Measurements from ENCODE around the gene ATP8B4. TPM values are rescaled to one million over a fixed set of nuclear protein-coding genes. Genes with fewer than 3 reads are reported as not detected.

ATP8B4 gene
- total RNA-seq, 1 experiment from 2014 or later: 0.20 TPM

DNA sequence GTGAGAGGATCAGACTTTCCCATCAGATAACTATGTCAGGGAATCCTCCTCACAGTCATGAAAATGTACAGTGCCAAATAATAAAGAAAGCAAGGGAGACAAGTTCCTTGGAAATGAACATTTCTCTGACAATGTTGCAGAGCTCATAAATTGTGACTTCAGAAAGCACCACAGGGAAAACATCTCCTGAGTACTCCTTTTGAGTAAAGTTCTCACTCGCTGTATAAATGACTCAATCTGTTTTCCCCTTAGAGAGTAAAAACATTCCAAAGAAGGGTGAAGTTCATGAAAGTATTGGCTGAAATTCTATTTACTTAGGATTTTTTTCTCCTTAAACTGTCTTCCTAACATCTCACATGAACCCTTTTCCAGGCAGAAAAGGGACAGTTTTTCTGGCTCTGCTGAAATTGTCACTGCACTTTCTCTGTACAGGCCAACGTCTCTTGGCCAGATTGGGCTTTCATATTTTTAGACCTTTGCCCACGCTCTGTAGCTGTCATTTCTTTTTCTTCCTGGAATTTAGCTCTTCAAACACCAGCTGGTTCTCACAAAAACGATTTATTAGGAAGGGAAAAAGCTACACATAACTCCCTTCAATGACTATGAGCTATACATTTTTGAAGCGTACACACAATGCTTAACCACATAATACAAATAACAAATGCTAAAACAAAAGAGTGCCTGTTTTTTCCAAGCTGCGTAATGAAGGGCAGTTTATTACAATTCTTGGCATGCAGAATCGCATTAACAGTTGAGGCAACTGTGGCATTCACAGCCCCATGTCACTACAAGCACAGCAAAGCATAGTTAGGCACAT lies 216.1 kb downstream of the ATP8B4 start:
- no peak overlapping the region for H3K4me2 ChIP-seq
- H3K79me2 ChIP-seq (ENCODE audit: low read depth): no peaks in the 10 kb centered on the region
- no peaks in the 10 kb centered on the region for H3F3A ChIP-seq (ENCODE audit: insufficient read depth, low read depth)
- intact Hi-C loops (cut with micrococcal nuclease; ENCODE audit: unreplicated experiment): no loop called here
- POLR2A ChIA-PET (ENCODE audit: unreplicated experiment): no interaction called here
- CTCF ChIA-PET: no interaction called here
- no peak overlapping the region for H2AFZ ChIP-seq
- H3K9me2 ChIP-seq (ENCODE audit: insufficient read depth): no peaks in the 10 kb centered on the region
- TF ChIP-seq EZH2 (IDR thresholded peaks at IDR 0.05; ENCODE audit: low read depth): no peak
- TF ChIP-seq, protein P1, sequence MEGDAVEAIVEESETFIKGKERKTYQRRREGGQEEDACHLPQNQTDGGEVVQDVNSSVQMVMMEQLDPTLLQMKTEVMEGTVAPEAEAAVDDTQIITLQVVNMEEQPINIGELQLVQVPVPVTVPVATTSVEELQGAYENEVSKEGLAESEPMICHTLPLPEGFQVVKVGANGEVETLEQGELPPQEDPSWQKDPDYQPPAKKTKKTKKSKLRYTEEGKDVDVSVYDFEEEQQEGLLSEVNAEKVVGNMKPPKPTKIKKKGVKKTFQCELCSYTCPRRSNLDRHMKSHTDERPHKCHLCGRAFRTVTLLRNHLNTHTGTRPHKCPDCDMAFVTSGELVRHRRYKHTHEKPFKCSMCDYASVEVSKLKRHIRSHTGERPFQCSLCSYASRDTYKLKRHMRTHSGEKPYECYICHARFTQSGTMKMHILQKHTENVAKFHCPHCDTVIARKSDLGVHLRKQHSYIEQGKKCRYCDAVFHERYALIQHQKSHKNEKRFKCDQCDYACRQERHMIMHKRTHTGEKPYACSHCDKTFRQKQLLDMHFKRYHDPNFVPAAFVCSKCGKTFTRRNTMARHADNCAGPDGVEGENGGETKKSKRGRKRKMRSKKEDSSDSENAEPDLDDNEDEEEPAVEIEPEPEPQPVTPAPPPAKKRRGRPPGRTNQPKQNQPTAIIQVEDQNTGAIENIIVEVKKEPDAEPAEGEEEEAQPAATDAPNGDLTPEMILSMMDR (conservative IDR thresholded peaks at IDR 0.05): no peak
- DNase-seq: no peak
- no peak overlapping the region for H3K4me3 ChIP-seq
- H3K27ac ChIP-seq: no peak overlapping the region
- no TSS peak for BruUV-seq (replicated peaks)
- H3K36me3 ChIP-seq (ENCODE audit: low read depth): no peaks in the 10 kb centered on the region
- H4K20me1 ChIP-seq (ENCODE audit: insufficient read depth): no peaks in the 10 kb centered on the region
- H3K9me3 ChIP-seq (ENCODE audit: insufficient read depth, low read depth): no peaks in the 10 kb centered on the region
- H3K4me1 ChIP-seq (replicated peaks; ENCODE audit: insufficient read depth): no peaks in the 10 kb centered on the region
- H3K27me3 ChIP-seq (ENCODE audit: insufficient read depth, low read depth): no peaks in the 10 kb centered on the region

DNA sequence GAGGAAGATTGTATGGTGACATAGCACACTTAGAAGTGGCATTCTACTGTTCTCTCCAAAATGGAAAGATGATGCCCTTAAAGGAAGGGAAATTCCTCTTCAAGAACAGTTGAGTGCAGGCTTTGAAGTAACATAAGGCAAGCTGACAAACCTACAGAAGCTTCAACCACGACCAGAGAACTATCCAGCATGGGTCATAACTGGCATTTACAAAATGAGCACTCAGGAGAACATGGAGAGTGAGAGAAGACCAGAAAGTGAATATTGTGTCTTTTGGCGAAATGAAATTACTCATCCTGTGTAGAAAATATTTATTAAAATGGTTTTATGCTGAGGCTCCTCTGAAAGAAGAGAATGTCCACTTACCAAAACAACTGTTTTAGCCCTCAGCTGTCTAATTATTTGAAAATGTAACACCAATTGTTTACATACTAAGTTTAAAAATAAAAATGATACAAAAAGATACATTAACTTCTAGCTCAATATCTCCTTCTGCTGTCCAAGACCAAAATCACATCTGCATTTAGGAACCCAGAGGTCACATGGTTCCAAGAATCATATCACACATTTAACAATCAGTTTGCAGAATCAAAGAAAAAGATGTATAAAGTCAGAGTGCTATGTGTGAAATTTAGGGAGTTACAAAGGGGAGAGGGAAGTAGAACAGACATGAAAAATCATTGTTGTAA lies 216.9 kb downstream of the ATP8B4 start:
- H3K4me2 ChIP-seq: no peak overlapping the region

DNA sequence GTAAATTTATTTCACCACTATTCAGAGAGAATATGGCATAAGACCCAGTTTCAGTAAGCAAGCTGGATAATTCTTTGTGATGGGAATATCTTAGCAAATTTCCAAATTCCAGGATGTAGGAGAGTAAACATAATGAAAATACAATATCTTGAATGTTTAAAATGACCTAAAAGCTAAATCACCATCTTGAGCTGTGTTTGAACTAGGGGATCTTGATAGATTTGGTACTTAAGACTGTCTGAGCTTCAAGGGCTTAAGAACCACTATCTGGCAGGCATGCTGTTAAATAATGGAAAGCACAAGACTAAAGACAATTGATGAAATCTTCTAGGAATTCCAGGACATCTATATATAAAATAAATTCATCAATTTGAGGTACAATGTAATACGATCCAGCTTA lies 217.7 kb downstream of the ATP8B4 start:
- Histone ChIP-seq H3K9me3 (ENCODE audit: insufficient read depth, low read depth) (no peaks in the 10 kb centered on the region), H3K4me3 (no peak overlapping the region), H4K20me1 (ENCODE audit: insufficient read depth) (no peaks in the 10 kb centered on the region), H2AFZ (no peak overlapping the region), H3K27me3 (ENCODE audit: insufficient read depth, low read depth) (no peaks in the 10 kb centered on the region), H3K4me2 (no peak overlapping the region), H3K9me2 (ENCODE audit: insufficient read depth) (no peaks in the 10 kb centered on the region), H3F3A (ENCODE audit: insufficient read depth, low read depth) (no peaks in the 10 kb centered on the region), H3K27ac (no peak overlapping the region), H3K79me2 (ENCODE audit: low read depth) (no peaks in the 10 kb centered on the region), H3K36me3 (ENCODE audit: low read depth) (no peaks in the 10 kb centered on the region), H3K4me1 (replicated peaks; ENCODE audit: insufficient read depth) (no peaks in the 10 kb centered on the region)
- TF ChIP-seq, protein P1 (conservative IDR thresholded peaks at IDR 0.05): no peak
- ChIA-PET CTCF (no interaction called here), POLR2A (ENCODE audit: unreplicated experiment) (no interaction called here)
- intact Hi-C loops (cut with micrococcal nuclease; ENCODE audit: unreplicated experiment): no loop called here
- no TSS peak for BruUV-seq (replicated peaks)
- no peak for DNase-seq

More for the DNA sequence above, 216.9 kb downstream of the ATP8B4 start:
- H3K27me3 ChIP-seq (ENCODE audit: insufficient read depth, low read depth): no peaks in the 10 kb centered on the region
- no peak for TF ChIP-seq EZH2 (IDR thresholded peaks at IDR 0.05; ENCODE audit: low read depth)
- TF ChIP-seq, protein P1 (conservative IDR thresholded peaks at IDR 0.05): peak; percentile 25; the same call in 1 of the 2 replicates
- no peak overlapping the region for H3K27ac ChIP-seq
- POLR2A ChIA-PET (ENCODE audit: unreplicated experiment): no interaction called here
- H3K9me2 ChIP-seq (ENCODE audit: insufficient read depth): no peaks in the 10 kb centered on the region
- CTCF ChIA-PET: interaction anchor here (0.6 kb wide), 1 partner anchor 430 kb away, joined by 7 read pairs; no protein-coding TSS in a partner anchor
- H3K9me3 ChIP-seq (ENCODE audit: insufficient read depth, low read depth): no peaks in the 10 kb centered on the region
- no TSS peak for BruUV-seq (replicated peaks)
- H3K4me3 ChIP-seq: no peak overlapping the region
- DNase-seq: no peak
- H3K79me2 ChIP-seq (ENCODE audit: low read depth): no peaks in the 10 kb centered on the region
- H3K36me3 ChIP-seq (ENCODE audit: low read depth): no peaks in the 10 kb centered on the region
- no peaks in the 10 kb centered on the region for H3F3A ChIP-seq (ENCODE audit: insufficient read depth, low read depth)
- no peak overlapping the region for H2AFZ ChIP-seq
- intact Hi-C loops (cut with micrococcal nuclease; ENCODE audit: unreplicated experiment): no loop called here
- no peaks in the 10 kb centered on the region for H3K4me1 ChIP-seq (replicated peaks; ENCODE audit: insufficient read depth)
- H4K20me1 ChIP-seq (ENCODE audit: insufficient read depth): no peaks in the 10 kb centered on the region
